DMS 273 (cell line): Measurements from ENCODE around the gene RNF144A.
A peak's percentile ranks its signal among the peaks of the same experiment; 100 is the strongest.

Source experiments
- DNase-seq: peaks from one replicate; lab custom pipeline; 2025; ENCODE audit not compliant: unreplicated experiment; lab: John Stamatoyannopoulos, UW

The RNF144A gene

DNA sequence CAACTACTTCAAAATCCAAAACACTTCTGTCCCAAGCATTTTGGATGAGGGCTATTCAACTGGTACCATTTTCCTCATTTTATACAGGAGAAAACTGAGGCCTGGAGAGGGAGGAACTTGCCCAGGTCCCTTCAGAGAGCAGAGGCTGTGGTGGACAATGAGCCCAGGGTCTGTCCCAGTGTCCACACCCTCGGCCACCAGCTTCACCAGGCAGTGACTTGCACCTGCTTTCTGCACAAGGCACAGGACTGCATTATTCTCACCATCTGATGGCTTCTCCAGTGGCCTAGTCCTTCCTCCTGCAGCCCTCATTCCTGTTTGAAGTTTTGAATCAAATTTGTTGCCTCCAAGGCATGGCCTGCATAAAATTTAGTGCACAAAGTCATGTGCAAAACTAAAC lies 53.3 kb downstream of the RNF144A start:
- DNase-seq, result no peak

DNA sequence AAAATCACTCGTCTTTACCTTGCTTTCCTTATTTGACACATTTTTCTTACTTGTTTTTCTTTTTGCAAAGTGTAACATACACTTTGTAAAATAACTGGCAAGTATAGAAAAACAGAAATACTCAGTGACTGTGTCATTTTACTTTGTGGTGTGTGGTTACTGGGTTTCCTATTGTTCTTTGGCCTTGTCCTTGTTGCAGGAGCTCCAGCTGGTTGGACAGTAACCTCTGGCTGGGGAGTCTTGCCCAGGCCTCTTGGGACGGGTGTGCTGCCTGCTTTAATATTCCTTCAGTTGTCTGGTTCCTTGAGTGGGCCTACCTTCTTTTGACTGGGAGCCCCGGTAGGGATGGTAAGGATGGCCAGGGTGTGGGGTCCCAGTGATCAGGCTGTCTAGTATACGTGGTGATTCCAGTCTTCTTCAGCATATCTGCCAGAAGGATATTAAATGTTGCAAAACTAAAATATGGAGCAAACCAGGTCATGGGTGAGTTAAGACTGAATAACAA lies 53.8 kb downstream of the RNF144A start:
- DNase-seq, result no peak

DNA sequence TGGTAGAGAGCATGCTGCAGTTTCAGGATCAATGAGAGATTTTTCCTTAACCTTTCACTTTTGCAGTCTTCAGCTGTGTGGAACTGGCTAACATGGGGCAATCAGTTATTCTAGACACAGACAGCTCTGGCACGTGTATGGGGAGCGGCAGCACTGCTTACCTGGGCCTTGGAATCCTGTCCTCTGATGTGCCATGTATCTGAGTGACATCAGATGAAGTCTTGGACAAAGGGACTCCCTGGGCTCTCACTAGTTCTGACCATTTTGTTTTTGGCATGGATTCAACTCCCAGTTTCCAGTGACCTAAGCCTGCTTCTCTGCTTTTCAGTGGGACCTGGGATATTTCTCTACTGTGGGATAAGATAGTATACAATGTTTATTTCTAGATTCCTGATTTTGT lies 54.3 kb downstream of the RNF144A start:
- no peak for DNase-seq

DNA sequence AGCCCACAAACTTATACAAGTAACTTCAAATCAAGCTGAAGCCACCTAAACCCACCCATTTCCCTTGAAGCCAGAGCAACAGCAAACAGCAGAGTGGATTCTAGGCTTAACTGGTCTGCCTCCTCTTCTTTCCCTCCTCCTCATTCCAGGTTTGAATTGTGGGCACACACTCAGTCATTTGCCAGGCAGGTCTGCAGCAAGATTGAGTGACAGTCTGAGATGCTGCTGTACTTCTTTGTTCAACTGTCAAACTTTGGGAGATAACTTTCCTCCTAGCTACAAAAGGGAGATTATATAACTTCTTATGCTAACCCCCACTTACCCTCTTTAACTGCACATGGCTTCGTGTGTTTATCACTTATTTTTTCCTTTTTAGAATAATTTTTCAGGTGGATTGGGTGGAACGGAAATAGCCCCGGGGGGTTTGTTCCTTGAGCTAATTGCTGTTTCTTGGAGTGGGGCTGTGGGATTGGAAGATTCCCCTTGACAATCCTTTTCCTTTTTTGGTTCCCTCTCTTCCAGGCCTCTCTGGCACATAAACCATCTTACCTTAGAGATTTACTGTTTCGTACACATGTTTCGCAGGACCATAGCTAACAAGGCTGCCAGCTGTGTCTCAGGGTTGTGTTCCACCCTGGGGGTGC lies 55.0 kb downstream of the RNF144A start:
- DNase-seq, result no peak

DNA sequence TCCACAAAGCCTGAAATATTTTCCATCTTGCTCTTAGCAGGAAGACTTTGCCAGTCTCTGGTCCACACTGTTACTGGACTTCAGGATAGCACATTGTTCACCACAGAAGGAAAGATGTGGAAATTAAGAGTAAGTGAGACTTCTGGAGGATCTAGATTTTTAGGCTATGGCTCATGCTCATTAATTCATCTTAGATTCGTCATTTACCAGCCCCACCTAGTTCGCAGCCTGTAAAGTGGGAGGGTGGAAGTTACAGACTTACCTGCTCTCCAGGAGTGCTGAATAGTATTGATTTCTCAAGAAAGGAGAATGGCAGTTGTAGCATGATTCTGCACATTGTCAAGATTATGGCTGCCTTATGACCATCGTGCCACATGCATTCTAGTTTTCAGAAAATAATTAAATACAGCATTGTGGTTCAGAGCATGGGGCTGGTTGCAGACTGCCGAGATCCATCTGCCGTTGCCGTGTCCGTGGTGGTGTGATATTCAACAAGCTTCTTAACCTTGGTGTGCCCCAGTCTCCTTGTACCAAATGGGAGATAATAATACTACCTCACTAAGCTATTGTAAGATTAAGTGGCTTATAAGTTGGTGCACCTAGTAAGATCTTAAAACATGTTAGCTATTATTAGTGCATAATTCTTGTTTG lies 56.8 kb downstream of the RNF144A start:
- no peak for DNase-seq

DNA sequence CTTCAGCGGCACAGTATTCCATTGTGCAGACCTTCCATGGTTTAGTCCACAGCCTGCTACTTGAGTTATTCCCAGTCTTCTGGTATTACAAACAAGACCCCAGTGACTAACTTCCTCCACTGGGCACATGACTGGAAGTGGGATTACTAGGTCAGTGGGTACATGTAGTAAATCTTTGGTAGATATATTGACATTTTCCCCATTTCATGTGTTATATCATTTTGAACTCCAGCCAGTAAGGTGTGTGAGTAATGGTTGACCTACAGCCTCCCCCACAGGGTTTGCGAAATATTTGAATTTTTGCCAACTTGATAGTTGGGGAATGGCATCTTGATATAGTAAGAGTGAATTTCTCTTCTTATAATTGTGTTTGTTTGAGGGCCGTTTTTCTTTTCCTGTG lies 58.8 kb downstream of the RNF144A start:
- DNase-seq, result no peak

DNA sequence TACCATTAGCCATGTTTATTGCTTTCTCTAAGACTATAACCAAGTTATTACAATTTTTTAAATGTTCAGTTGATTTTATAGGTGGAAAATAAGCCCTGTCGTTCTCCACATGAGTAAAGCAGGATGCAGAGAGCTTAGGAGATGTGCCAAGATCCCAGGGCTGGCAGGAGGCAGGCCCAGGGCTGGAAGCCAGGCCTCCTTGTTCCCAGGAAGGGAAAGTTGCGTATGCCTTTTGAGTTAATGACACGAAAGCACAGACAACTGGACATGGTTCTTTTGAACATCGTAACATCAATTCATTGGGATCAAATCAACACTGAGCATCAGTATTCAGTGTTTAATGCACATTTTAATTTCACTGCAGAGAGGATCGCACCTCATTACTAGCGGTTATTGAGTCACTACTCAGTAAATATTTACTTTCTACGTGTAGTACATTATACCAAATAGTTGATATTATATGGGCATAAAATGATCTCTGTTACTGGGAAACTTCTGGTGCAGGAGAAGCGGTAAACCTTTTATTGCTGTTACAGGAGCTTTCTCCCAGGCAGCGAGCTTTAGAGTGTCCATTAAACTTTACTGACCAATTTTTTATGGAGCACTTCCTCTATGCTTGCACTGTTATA lies 60.0 kb downstream of the RNF144A start:
- peak; percentile 20 for DNase-seq

DNA sequence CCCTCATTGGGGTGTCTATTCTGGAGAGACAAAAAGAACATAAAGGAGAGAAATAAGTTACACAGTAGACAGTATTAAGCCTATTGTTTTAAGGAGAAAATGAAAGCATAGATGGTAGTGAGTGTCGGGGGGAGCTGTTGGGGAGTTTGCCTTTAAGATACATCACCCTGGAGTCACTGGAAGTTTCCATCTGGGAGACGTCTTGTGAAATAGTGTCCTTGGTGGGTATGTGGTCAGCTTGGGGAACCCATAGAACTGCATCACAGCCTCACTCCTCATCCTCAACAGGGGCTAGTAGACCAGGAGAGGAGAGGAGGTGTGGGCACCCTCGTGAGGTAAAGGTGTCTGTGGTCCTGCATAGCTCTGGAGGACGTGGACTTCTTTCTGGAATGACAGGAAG lies 60.6 kb downstream of the RNF144A start:
- DNase-seq, result no peak

DNA sequence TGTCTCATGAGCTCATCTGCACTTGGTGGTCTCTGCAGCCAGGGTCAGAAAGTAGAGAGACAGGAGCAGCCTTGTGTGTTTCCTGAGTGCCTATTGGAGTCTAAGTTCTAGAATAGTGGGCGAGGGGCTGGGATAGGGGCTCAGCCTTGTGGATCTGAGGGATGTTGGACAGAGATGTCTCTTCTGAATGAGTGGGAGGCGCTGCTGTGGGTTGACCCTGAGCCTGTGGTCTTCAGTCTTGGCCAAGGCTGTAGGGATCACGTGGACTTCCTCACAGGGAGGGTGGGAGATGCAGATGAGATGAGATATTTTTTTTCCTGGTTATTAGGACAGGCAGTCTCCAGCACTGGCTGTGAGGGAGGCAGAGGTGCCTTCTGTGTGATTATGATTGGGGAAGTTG lies 61.8 kb downstream of the RNF144A start:
- no peak for DNase-seq

DNA sequence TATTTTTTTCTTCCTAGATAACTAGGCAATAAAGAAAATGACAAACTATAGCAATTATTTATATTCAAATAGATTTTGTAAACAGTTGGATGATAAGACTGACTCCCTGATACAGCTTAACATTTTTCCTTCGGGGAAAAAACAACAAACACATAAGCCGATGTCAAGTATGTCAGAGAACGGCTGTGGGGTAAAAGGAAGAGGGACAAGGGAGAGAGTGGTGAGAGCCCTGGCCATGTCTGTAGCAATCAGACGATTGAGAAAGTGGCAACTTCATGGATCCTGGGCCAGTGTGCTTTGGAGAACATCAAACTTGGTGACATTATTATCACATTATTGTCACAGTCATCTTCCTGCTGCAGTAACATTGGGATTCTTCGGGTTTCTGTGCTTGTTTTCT lies 65.2 kb downstream of the RNF144A start:
- DNase-seq, result no peak

DNA sequence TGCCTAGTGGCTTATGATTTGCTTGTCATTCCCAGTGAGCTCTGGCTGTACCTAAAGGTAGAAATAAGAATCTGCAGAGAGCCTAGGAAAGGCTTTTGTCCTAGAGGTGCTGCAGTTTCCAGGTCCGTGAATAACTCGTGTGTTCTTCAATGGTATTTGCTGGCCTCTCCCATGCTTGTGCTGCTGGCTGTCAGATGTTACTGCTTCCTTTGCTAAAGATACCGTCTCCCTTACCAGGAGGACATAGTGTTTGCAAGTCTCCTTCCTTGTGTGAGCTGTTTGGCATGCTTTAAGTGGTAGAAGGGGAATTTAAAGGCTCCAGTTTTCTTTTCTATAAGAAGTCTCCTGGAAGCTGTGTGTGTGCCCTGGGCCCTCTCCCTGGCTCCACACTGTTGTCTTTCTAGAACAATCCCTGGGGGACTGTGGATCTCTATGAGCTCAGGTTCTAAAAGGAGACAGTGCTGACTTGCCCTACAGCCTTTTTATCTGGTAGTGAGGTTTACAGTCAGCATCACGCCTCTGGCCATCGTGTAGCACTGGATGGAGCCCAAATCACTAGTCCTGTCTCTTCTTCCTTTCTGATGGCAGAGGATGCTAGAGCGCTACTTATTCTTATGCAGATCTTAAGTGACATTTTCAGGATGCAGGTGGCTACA lies 65.8 kb downstream of the RNF144A start:
- DNase-seq, result no peak

DNA sequence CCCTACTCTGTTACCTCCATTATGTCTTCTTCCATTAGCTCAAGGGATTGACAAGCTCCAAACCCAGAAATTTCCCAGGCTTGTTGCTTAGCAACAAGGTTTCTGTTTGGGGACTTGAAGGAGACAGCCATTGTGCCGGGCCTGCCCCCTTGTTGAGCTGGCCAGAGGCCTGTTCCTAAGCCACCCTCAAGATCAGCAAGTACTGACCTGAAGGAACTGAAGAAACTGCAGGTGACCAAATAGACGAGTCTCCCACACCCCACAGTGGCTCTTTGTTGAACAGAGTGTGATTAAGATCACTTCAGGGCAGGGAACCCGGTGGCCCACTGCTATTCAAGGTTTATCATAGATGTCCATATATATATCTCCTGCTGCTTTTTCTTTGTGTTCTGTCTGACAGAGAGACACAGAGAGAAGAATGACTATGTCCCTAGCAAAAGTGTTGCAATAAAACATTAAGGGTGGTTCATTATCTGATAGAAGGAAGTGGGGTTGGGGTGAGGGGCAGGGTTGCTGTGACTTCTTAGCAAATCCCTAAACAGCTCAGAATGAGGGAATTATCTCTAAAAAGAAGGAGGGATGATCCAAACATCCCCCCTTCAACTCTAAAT lies 69.2 kb downstream of the RNF144A start:
- DNase-seq, result peak; percentile 14

DNA sequence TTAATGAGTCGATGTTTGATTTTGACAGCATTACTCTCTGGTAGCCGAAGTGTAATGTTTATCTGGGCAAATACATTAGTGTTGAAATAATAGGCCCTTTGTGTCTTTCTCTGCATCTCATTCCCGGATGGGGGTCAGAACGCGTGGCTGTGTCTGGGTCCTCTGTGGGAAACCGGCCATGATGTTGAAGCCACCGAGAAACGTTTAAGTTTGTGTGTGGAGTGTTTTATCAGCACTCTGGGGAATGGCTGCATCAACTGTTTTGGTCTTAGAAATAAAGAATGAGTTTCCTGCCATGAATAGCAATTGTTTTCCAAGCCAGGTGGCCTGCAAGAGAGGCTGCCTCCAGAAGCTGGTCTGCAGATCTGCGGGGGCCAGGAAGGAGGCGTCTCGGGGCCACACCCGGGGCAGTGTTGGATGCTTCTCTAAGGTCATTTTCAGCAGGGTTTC lies 69.7 kb downstream of the RNF144A start:
- DNase-seq, result no peak

DNA sequence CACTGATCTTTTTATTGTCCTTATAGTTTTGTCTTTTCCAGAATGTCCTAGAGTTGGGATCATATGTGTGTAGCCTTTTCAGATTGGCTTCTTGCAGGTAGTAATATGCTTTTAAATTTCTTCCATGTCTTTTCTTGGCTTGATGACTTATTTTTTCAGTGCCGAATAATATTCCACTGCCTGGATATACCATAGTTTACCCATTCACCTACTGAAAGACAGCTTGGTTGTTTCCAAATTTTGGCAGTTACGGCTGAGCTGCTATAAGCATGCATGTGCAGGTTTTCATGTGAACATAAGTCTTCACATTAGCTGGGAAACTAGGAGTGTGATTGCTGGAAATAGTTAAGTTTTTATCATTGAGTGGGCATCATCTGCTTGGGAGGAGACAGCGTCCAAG lies 73.7 kb downstream of the RNF144A start:
- DNase-seq, result no peak

DNA sequence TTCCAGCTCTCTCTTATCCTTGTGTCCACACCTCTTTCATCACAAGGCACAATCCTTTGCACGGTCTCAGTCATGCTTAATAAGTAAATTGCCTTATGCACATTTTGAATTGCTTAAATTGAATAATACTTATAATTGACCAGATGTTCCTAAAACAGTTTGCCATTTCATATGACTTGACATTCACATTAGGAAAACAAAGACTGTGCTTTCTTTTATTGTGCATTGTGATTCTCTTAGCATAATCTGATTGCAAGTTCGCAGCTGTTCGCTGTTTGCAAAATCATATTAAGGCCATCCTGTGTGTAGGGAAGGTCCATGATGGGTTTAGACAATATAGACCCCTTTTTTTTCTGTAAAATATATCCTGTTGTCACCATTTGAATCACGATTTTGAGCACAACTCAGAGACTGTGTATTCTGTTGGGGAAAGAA lies 75.6 kb downstream of the RNF144A start:
- no peak for DNase-seq

DNA sequence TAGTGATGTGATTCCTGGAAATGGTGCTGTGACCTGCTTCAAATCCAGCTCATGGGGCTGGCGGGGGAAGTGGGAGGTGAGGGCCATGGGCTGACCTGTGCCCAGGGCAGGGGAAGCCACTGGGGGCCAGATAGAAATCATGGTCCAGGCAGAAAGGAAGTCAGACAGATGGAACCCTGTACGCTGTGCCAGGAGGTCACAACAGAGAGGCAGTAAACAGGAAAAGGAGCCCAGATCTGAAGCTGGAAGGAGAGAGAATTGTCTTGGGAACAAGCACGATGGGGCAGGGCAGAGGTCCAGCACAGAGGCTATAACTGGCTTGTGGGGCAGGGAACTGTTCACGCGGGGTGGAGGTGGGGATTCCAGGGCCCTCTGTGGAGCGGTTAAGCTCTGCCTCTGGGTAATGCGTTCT lies 76.0 kb downstream of the RNF144A start:
- no peak for DNase-seq

DNA sequence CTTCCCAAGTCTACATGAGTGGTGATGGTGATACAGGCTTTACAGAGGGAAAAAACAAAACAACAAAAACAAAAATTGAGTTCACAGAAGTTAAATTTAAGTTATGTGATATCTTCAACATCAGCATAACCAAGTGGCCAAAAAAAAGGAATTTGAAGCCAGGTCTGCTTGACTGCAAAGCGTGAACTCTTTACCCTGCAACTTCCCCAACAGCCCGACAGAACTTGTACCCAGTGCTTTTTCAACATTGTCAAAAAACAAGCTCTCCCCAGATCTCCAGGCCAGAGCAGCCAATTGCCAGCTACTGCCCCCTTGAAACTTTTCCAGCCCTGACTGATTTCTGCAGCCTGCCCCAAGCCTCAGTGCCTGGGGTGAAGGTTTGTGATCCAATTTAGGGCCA lies 76.7 kb downstream of the RNF144A start:
- DNase-seq, result no peak

DNA sequence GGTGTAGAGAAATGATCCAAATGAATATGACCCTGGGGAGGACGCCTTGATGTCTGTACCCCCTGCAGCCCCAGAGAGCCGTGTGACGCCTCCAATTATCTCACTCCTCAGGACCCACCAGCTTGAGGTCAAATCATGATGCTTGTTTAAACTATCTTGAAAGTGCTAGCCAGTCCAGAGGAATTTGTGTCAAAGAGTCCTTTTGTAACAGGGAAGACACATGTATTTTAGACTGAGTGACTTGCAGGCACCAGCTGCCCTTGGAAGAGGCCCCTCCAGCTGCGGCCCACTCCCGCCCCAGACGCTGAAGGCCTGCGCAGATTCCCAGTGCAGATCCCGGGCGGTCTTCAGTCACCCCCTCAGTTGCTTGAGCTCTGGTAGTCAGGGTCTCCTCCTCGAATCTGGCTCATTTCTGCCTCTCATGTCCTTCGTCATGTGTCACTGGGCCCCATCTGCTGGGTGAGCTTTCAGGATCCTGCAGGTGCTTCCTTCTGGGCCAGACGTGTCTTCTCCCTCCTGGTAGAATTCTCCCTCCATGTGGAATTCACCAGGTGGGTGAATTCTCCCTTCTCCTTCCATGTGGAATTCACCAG lies 77.4 kb downstream of the RNF144A start:
- no peak for DNase-seq

DNA sequence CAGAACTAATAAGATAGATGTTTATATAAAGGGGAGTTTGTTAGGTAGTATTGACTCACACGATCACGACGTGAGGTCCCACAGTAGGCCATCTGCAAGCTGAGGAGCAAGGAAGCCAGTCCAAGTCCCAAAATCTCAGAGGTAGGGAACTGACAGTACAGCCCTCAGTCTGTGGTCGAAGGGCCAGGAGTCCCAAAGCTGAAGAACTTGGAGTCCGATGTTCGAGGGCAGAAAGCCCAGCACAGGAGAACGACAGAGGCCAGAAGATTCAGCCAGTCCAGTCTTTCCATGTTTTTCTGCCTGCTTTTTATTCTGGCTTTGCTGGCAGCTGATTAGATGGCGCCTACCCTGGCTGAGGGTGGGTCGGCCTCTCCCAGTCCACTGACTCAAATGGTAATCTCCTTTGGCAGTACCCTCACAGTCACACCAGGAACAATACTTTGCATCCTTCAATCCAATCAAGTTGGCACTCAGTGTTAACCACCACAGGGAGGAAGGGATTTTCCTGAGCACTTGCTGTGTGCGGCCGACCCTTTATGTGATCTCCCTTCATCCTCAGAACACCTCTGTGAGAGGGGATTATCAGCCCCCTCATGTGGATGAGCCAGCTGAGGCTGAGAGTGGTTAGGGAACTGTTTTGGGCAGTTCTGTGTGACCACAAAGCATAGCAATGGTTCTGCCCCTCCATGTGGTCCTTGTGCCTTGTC lies 78.3 kb downstream of the RNF144A start:
- DNase-seq, result no peak

DNA sequence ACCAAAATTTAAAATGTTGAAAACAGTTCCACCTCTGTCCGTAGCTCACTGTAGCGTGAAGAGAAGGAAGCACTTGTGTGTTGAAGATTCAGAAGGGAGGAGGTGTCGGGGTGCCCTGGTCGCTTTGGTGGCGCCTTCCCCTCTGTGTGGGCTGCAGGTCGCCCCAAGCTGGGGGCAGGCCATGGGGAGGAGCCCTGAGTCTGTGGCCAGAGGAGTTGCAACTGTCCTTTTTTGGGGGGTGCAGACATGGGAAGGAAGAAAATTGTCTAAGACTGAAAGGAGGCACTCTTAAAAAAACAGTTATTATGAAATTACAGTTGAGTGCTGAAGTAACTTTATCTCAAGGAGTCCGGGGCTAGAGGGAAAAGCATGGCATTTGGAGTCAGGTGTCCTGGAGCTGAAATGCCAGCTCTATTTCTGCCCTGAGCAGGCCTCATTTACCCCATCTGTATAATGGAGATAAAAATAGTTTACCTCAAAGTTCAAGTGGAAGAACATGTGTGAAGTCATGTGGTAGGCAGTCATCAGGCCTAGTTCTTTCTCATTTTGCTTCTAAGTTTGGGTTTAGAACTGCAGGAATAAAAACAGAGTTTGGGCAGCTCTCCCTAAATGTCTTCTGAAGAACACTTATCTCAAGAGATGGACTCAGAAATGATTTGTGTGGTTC lies 82.1 kb downstream of the RNF144A start:
- DNase-seq, result no peak
